ENCODE data around the gene FAM120B.

- no peak for TF ChIP-seq EZH2 (IDR thresholded peaks at IDR 0.05; ENCODE audit: insufficient read depth, poor library complexity, severe bottlenecking)
- TF ChIP-seq EZH2phosphoT487 (IDR thresholded peaks at IDR 0.05; ENCODE audit: insufficient read depth, low read depth): no peak
These were observed 21.6 kb upstream of the FAM120B start for GRCh38 chr6:170284866-170285469.
